ELF-1 (cell line): ENCODE results near the gene RABGGTA.

Experiments used
- DNase-seq: peaks from one replicate; pipeline ENCODE4 v3.0.0-alpha.2; 2016; ENCODE audit warnings: low read depth, low spot score

RABGGTA gene

DNA sequence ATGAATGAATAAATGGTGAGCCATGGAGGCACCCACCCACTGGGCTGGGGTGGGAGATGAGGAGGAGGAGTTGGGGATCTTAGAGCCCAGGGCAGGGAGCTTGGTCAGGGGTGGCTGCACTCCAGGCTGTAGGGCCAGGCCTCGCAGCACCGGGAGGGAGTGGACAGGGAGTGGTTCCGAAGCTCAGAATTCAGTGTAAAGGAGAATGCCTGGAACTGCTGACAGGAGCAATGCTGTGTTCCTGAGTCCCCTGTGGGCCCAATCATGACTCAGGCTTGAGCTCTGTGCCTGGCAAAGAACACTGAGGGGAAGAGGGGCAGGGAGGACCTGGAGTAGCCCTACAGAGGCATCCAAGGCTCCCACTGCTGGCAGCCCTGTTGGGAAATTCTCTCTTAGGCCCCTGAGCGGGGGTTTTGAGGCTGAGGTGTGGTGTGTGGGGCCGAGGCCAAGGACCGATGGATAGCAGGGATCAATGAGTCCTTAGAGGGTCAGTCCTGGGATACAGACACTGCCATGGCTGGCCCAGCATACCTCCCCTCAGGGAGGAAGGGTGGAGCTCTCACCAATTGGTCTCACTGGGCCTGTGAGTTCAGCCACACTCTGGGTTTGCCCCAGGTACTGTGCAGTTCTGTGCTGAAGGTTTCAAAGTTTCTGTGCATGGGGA is 9.5 kb upstream of the RABGGTA start:
- DNase-seq: no peak

DNA sequence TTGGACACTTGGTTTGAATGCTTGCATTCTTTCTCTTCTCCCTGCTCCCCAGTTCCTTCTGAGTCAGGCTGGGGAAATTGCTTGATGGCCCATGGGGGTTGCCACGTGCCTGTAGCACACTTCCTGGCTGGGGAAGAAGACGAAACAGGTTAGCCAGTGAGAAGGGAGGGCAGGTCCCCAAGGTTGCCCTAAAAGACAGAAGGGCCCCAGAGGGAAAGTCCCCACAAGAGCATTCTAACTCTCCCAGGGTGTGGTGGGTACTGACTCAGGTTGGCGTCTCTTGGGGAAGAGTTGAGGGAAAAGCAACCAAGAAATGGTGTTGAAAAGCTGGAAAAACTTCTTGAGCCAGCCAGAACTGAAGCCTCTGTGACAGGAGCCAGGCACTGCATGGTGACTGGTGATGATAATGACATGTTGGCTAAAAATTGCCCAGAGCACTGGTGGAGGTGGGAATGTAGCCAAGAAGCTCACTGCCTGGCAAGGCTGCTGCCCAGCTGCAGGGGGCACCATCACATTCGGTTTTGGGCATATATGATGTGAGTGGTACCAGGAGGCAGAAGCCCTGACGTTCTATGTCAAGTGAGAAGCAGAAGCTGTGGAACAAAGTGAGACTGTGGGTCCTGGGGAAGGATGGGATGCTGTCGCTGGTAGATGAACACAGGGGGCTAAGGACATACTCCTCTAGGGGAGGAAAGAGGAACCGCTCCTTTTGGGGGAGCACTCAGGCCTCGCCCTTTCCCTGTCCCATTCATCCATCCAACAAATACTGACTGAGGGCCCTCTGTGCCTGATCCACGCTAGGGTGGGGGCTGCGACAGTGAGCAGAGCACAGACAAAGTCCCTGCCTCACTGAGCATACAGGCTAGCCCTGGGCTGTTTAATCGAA is 8.1 kb upstream of the RABGGTA start:
- no peak for DNase-seq

GRCh38 chr14:24278424-24278823 is 7.0 kb upstream of the RABGGTA start:
- no peak for DNase-seq

- DNase-seq: no peak
Observed at GRCh38 chr14:24277606-24278321, 6.4 kb upstream of the RABGGTA start.

GRCh38 chr14:24277071-24277470 is 5.7 kb upstream of the RABGGTA start:
- no peak for DNase-seq

GRCh38 chr14:24274101-24274543 is 2.7 kb upstream of the RABGGTA start:
- no peak for DNase-seq

GRCh38 chr14:24273422-24273998 is 2.1 kb upstream of the RABGGTA start:
- DNase-seq: no peak

DNA sequence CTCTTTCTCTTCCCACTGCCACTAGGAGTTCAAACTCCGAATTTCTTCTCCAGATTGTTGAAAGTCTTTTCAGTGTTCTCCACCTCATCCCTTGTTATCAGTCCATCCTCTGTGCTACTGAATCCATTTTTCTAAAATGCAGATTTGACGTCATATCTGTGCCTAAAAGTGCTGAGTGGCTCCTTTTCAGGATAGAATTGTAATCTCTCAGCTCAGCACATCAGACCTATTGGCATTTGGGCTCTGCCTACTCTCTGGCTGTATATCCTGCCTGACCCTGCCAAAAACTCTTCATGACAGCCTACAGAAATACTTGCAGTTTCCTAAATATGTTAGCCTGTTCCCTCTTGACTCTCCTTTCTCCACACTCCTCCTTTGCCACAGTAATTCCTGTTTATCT is 1.1 kb upstream of the RABGGTA start:
- no peak for DNase-seq

DNA sequence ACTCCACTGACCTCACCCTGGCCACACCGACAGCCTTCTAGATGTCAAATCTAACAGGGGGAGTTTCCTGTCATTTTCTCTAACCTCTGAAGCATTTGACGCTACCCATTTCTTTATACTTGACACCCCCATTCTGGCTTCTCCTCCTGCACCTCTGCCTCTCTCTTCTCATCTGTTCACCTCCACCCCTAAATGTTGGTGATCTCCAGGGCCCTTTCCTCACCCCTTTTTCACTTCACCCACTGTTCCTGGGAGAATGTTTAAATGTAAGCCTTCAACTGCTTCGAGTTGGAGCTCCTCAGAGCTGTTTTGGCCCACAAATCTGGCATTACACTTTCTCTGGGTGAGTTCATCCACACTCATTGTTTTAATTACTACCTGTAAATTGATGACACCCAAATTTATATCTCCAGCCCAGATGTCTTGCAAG is 452 bp upstream of the RABGGTA start:
- no peak for DNase-seq

- no peak for DNase-seq
Observed at GRCh38 chr14:24270537-24271133, 762 bp downstream of the RABGGTA start.

GRCh38 chr14:24269910-24270536 is 1.4 kb downstream of the RABGGTA start:
- DNase-seq: no peak

DNA sequence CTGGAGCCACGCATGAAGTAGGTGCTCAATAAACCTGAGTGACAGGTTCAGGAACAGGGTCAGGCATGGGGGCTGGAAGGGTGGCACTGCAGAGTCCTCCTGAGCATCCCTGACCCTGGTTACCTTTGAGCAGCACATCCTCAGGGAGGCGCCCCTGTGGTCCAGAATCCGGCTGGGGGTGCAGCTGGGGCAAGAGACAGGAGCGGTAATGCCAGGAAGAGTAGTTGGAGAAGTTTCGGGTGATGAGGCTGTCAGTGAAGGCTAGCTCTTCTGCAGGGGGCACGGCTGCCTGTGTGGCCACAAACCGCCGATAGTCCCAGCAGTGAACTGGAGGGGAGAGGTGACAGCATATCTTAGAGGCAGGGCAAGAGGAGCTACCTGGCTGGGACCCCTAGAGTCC is 2.0 kb downstream of the RABGGTA start:
- DNase-seq: no peak

- DNase-seq: no peak
Observed at GRCh38 chr14:24268225-24268624, 3.2 kb downstream of the RABGGTA start.

GRCh38 chr14:24267516-24267915 is 3.9 kb downstream of the RABGGTA start:
- no peak for DNase-seq

- no peak for DNase-seq
Observed at GRCh38 chr14:24266344-24267244, 4.8 kb downstream of the RABGGTA start.

DNA sequence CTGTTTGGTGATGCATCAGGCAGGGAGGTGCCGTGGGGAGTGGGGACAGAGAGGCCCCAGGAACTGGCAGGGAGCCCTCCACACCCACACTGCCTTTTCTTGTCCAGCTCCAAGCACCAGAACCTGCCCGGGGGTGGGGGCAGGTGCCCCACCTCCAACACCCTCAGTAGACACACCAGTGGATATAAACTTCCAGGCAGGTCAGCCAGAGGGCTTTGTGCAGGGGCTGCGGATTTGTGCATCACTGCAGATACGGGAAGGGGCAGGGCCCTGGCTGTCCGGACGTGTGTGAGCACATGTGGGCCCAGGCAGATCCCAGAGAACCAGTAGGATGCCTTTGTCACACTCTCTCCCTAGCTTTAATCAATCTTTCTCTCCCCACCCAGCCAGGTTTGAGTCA is 7.1 kb downstream of the RABGGTA start:
- peak; percentile 10 for DNase-seq

- DNase-seq: no peak
Observed at GRCh38 chr14:24263848-24264247, 7.5 kb downstream of the RABGGTA start.

GRCh38 chr14:24262821-24263733 is 8.3 kb downstream of the RABGGTA start, which contains the start of gene TGM1:
TSS of gene TGM1 (minus strand) at chr14:24263177. CDS start at chr14:24262352, 825 bp downstream.
- DNase-seq: peak; percentile 92

DNA sequence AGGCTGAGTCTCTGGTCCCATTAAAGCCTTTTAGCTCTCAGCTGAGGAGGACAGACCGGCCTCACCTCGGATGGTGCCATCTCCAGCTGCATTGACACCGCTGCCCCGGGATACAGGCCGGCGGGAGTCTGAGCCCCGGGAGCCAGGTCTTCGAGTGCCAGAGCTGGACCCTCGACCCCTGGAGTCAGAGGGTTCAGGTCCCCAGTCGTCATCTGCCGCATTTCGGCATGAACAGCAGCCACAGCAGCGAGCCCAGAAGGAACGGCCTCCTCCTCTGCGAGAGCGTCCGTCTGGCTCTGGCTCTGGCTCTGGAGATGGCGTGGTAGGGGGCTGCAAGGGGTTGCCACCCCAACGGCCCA is 9.4 kb downstream of the RABGGTA start:
- DNase-seq: no peak
